HG02885 (cell line): Measurements from ENCODE around the gene RNF31.
"Not testable (repeated sequence)": the region's sequence is repeated elsewhere in the genome, so short reads cannot be mapped to it uniquely, and the experiment has no call there.

Experiments
- ATAC-seq: cut with Tn5 transposase; IDR thresholded peaks from one replicate; pipeline ENCODE4 v1.9.1; 2021; ENCODE audit warnings: mild to moderate bottlenecking; ENCODE audit not compliant: unreplicated experiment, poor library complexity

Gene RNF31

GRCh38 chr14:24195186-24196070 lies 48.1 kb downstream of the RNF31 start, which contains the start of gene TM9SF1:
TSS of gene TM9SF1 (minus strand) at chr14:24195441. CDS start at chr14:24195019, 422 bp downstream.
- ATAC-seq, result peak; percentile 87

GRCh38 chr14:24196071-24197055 lies 49.1 kb downstream of the RNF31 start:
- ATAC-seq, result peak; percentile 19

DNA sequence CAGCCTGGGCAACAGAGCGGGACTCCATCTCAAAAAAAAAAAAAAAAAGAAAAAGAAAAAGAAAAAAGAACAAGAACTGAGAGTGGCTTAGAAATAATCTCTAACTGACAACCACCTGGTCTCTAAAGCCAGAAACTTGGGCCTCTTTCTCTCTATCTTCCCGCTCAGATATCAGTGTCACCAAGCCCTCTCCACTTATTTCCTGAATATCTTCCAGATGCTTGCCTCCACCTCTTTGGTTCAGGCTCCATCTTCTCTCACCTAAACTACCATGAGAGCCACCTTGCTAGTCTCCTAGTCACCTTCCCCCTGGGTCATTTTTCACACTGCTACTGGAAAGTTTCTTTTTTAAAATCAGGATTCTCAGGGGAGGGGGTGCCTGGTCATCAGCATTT lies 49.8 kb downstream of the RNF31 start:
- no peak for ATAC-seq

DNA sequence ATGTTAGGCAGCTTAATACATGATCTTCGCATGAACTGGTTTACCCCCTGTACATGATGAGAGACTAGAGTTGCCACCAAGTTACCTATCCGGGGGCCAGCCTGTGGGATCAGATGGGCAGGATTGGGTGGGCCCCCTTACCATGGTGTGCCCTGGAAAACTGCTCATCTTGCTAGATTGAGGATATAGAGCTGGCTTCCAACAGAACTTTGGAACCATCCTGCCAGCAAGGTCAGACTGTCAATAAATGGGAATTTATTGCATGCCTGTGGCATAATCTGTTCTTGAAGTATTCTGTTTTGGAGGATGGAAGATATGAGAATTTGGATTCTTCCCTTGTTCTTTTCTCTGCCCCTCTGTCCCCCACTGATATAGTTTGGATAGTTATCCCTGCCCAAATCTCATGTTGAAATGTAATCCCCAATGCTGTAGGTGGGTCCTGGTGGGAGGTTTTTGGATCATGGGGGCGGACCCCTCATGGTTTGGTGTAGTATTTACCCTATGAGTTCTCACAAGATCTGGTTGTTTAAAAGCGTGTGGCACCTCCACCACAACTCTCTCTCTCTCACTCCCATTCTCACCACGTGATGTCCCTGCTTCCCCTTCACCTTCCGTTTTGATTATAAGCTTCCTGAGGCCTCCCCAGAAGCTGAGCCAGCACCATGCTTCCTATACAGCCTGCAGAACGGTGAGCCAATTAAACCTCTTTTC lies 51.7 kb downstream of the RNF31 start:
- no peak for ATAC-seq

DNA sequence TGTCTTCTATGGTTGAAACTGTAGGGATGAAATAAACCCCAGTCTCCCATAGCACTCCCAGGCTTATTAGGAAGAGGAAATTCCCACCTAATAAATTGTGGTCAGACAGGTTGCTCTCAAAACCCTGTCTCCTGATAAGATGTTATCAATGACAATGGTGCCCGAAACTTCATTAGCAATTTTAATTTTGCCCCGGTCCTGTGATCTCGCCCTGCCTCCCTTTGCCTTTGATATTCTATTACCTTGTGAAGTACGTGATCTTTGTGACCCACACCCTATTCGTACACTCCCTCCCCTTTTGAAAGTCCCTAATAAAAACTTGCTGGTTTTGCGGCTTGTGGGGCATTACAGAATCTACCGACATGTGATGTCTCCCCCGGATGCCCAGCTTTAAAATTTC lies 55.2 kb downstream of the RNF31 start:
- ATAC-seq, result not testable (repeated sequence)

- ATAC-seq, result not testable (repeated sequence)
These were observed 56.1 kb downstream of the RNF31 start for GRCh38 chr14:24203249-24203886.

- no peak for ATAC-seq
These were observed 57.2 kb downstream of the RNF31 start for GRCh38 chr14:24204163-24205146.

DNA sequence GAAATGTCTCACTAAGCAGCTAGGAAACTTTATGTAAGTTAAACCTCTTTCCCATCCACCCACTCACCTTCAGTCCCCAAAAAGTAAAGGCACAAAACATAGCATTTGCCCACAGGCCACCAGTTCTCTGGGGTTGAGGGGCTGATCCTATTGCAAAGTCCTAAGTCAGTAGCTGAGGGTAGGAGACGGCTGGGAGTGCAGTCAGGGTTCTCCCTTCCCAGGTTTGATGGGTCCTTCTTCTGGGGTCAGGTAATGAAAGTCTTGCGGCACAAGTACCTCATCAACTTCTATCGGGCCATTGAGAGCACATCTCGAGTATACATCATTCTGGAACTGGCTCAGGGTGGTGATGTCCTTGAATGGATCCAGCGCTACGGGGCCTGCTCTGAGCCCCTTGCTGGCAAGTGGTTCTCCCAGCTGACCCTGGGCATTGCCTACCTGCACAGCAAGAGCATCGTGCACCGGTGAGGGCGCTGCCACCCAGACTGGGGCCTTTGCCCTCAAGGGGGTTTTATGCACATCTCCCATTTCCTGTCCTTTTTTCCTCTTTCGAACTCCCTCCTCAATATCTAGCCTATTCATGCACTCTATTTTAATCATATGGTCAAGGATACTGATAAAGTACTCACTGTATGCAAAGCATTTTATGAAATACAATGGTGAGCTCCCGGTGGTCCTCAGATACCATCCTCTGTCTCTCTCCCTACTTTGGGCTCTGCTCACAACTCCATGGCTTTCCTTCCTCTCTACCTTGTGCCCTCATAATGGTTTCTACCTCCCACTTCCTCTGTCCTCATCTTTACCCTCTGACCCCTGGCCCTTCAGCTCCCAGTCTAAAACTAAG lies 59.2 kb downstream of the RNF31 start:
- no peak for ATAC-seq

- no peak for ATAC-seq
These were observed 59.8 kb downstream of the RNF31 start for GRCh38 chr14:24207104-24207551.

- no peak for ATAC-seq
These were observed 60.3 kb downstream of the RNF31 start for GRCh38 chr14:24207625-24208024.
